Stimulated activated CD8-positive, alpha-beta memory T cell treated with anti-CD3 and anti-CD28 coated beads, Interleukin-4, amount 100 ng/mL, for 48 hours (primary cell): Measurements from ENCODE around the gene IER2.
"Not testable (repeated sequence)": the region's sequence is repeated elsewhere in the genome, so short reads cannot be mapped to it uniquely, and the experiment has no call there.

Experiments used
- DNase-seq: peaks from one replicate; pipeline ENCODE4 v3.0.0-alpha.2; 2020

IER2 gene

GRCh38 chr19:13165162-13165997 is 15.2 kb downstream of the IER2 start:
- DNase-seq: no peak

- DNase-seq: not testable (repeated sequence)
Measured at GRCh38 chr19:13166151-13166550, 15.9 kb downstream of the IER2 start.

GRCh38 chr19:13169769-13170168 is 19.6 kb downstream of the IER2 start:
- no peak for DNase-seq

DNA sequence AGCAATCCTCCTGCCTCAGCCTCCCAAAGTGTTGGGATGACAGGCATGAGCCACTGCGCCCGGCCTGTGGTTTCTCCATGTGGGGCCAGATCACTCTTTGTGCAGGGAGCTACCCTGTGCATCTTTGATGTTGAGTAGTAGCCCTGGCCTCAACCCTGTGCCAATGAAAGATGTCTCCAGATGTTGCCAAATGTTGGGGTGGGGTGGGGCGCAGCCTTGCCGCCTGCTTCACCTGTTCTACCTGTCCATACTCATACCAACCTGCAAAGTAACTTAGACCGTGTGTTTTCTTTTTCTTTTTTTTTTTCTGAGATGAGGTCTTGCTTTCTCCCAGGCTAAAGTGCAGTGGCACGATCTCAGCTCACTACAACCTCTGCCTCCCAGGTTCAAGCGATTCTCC is 20.9 kb downstream of the IER2 start:
- DNase-seq: no peak

DNA sequence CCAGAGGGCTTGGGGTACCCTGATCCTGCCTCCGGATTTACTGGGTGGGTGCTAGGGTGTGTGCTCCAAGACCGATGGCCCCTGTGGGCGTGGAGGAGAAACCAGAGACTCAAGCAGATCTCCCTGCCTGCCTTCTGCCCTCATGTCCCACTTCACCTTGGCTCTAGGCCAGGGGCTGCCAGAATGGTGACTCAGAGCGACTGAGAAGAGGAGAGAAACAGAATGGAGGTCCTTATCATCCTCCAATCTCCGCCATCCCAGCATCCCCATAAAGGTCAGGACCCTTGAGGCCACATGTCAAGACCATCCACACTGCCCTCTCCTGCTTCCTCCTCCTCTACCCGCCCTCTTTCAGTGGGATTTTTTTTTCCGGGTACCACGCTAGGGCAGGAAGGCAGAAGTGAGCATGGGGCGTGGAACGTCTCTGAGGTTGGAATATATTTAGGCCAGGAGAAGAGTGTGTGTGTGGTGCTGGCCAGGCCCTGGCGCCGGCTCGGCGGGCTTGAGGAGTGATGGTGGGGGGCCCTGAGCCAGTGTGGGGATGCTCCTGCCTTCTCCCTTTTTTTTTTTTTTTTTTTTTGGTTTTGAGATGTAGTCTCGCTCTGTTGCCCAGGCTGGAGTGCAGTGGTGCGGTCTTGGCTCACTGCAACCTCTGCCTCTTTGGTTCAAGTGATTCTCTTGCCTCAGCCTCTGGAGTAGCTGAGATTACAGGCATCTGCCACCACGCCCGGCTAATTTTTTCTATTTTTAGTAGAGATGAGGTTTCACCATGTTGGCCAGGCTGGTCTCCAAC is 22.3 kb downstream of the IER2 start:
- peak; percentile 90 for DNase-seq

DNA sequence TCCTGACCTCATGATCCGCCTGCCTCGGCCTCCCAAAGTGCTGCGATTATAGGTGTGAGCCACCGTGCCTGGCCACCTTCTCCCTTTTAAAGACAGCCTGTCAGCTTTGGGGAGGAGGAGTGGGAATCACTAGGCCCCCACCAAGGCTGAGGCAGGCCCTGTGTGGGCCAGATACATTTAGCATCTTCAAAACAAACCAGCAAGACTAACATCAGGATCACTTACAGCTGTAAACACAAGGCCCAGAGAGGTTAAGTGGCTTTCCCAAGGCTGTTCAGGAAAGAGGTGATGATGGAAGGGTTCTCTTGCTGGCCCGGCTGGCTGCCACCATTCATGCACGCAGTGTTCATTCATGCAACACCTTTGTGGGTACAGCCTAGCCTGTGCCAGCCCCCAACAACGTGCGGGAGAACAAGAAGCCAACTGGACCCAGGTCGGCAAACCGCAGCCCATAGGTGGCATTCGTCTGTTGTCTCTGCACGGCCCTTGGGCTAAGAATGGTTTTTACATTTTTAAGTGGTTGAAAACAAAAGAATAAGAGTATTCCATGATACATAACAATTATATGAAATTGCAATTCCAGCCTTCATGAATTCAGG is 23.0 kb downstream of the IER2 start:
- no peak for DNase-seq

DNA sequence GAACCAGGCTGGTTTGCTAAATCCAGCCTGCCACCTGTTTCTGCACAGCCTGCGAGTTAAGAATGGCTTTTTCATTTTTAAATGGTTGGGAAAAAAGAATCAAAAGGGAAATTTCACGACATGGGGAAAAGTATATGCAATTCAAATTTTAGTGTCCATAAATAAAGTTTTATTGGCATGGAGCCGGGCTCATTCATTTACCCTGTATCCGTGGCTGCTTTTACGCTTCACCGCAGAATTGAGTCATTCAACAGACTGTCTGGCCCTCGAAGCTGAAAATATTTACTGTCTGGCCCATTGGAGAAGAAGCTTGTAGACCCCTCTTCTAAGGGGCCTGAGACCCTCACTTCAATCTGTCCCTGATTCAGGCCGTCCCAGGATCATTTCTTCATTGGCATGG is 26.1 kb downstream of the IER2 start:
- DNase-seq: no peak

DNA sequence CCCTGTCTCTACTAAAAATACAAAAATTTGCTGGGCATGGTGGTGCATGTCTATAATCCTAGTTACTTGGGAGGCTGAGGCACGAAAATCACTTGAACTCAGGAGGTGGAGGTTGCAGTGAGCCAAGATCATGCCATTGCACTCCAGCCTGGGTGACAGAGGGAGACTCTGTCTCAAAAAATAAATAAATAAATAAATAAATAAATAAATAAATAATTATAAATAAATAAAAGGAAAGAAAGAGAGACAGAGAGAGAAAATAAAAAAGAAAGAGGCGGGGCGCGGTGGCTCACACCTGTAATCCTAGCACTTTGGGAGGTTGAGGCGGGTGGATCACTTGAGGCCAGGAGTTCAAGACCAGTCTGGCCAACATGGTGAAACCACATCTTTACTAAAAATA is 27.4 kb downstream of the IER2 start:
- DNase-seq: not testable (repeated sequence)

- DNase-seq: not testable (repeated sequence)
Measured at GRCh38 chr19:13178291-13178690, 28.1 kb downstream of the IER2 start.

GRCh38 chr19:13181747-13182388 is 31.7 kb downstream of the IER2 start:
- peak; percentile 64 for DNase-seq

DNA sequence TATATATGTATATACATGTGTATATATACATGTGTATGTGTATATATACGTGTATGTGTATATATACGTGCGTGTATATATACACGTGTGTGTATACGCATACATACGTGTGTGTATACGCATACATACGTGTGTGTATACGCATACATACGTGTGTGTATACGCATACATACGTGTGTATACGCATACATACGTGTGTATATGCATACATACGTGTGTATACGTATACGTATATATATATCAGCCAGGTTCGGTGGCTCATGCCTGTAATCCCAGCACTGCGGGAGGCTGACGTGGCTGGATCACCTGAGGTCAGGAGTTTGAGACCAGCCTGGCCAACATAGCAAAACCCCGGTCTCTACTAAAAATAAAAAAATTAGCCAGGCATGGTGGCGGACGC is 34.7 kb downstream of the IER2 start:
- DNase-seq: not testable (repeated sequence)

- not testable (repeated sequence) for DNase-seq
Measured at GRCh38 chr19:13185763-13186657, 35.8 kb downstream of the IER2 start.

GRCh38 chr19:13186688-13187087 is 36.5 kb downstream of the IER2 start:
- not testable (repeated sequence) for DNase-seq

- DNase-seq: no peak
Measured at GRCh38 chr19:13187419-13187818, 37.2 kb downstream of the IER2 start.

DNA sequence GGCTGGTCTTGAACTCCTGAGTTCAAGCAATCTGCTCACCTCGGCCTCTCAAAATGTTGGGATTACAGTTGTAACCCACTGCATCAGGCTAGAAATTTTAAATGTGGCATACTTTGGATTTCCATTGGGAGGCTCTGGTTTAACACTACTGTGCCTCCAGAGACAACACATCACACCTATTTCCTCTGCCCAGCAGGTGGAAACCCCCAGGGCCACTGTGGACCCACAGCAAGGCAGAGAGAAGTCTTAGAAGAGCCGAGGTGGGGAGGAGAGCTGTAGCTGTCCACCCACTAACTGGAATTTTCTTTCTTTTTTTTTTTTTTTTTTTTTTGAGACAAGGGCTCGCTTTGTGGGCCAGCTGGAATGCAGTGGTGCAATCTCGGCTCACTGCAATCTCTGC is 39.4 kb downstream of the IER2 start:
- DNase-seq: no peak

DNA sequence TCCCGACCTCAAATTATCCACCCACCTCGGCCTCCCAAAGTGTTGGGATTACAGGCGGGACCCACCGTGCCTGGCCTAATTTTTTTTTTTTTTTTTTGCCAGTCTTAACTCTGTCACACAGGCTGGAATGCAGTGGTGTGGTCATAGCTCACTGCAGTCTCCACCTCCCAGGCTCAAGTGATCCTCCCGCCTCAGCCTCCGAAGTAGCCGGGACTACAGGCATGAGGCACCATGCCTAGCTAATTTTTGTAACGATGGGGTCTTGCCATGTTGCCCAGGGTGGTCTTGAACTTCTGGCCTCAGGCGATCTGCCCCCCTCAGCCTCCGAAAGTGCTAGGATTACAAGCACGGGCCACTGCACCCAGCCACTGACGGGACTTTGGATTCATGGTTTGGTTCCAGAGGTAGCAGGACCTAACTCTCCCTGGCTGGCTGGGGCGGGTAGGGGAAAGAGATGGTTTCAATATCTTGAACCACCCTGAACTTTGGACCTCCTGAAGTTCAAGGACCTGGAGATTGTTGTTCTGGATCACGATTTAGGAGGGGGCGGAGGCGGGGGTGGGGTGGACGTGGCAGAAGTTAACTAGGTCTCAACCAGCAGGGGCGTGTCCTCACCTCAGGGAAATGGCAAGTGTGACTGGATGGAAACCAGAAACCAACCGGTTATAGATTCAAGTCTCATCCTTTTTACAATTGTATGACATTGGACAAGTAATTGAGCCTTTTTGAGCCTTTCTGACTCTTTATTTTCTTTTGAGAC is 40.8 kb downstream of the IER2 start:
- peak; percentile 53 for DNase-seq

- DNase-seq: peak; percentile 70
Measured at GRCh38 chr19:13195678-13196077, 45.5 kb downstream of the IER2 start.

DNA sequence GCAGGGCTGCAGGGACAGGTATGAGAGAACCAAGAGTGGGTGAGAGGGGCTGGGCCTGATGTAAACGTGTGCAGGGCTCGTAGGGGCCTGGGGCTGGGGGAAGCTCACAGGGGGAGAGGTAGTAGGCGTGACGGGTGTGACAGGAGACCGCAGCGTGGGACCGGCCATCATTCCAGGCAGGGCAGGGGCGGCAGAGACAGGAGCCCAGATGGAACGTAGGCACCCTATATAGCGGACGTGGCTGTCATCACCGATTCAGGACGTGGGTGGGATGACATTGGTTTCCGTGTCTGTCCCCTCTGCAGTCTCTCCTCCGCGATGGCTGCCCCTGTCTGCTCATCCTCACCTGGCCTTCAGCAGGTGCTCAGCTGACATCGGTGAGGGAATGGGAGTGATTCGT is 48.4 kb downstream of the IER2 start:
- DNase-seq: no peak

GRCh38 chr19:13202112-13202511 is 51.9 kb downstream of the IER2 start:
- DNase-seq: not testable (repeated sequence)
